WI38 (cell line): Measurements from ENCODE around the gene SPACA6.

Experiments used
- H3K4me3 ChIP-seq: 2 replicates; pipeline ENCODE4 v1.5.1; 2011; ENCODE audit warnings: low read depth, mild to moderate bottlenecking, control low read depth, low read length
- TF ChIP-seq, protein P1 (sequence below): IDR thresholded peaks from 2 replicates; pipeline ENCODE4 v1.5.1; 2012; ENCODE audit warnings: low read depth, mild to moderate bottlenecking, control low read depth, low read length

SPACA6 gene

DNA sequence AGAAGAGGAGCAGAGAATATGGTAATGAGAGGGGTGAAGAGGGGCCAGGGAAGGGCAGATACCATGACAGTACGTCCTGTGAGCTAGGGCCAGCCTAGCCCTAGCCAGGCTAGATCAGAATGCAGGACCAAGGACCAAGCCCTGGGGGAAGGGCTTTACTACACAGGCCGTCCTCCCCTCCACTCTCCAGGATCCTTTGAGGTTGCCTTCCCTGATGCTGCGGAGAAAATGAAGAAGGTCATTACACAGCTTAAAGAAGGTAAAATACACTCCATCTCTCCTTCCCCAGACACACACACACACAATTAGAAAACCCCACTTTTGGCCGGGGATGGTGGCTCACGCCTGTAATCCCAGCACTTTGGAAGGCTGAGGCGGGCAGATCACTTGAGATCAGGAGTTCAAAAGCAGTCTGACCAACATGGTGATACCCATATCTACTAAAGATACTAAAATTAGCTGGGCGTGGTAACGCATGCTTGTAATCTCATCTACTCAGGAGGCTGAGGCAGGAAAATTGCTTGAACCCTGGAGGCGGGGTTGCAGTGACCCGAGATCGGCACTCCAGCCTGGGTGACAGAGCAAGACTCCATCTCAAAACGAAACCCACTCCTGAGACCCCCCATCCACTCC lies 8.5 kb downstream of the SPACA6 start:
- H3K4me3 ChIP-seq, result no peak overlapping the region
- TF ChIP-seq, protein P1, sequence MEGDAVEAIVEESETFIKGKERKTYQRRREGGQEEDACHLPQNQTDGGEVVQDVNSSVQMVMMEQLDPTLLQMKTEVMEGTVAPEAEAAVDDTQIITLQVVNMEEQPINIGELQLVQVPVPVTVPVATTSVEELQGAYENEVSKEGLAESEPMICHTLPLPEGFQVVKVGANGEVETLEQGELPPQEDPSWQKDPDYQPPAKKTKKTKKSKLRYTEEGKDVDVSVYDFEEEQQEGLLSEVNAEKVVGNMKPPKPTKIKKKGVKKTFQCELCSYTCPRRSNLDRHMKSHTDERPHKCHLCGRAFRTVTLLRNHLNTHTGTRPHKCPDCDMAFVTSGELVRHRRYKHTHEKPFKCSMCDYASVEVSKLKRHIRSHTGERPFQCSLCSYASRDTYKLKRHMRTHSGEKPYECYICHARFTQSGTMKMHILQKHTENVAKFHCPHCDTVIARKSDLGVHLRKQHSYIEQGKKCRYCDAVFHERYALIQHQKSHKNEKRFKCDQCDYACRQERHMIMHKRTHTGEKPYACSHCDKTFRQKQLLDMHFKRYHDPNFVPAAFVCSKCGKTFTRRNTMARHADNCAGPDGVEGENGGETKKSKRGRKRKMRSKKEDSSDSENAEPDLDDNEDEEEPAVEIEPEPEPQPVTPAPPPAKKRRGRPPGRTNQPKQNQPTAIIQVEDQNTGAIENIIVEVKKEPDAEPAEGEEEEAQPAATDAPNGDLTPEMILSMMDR, result no peak

DNA sequence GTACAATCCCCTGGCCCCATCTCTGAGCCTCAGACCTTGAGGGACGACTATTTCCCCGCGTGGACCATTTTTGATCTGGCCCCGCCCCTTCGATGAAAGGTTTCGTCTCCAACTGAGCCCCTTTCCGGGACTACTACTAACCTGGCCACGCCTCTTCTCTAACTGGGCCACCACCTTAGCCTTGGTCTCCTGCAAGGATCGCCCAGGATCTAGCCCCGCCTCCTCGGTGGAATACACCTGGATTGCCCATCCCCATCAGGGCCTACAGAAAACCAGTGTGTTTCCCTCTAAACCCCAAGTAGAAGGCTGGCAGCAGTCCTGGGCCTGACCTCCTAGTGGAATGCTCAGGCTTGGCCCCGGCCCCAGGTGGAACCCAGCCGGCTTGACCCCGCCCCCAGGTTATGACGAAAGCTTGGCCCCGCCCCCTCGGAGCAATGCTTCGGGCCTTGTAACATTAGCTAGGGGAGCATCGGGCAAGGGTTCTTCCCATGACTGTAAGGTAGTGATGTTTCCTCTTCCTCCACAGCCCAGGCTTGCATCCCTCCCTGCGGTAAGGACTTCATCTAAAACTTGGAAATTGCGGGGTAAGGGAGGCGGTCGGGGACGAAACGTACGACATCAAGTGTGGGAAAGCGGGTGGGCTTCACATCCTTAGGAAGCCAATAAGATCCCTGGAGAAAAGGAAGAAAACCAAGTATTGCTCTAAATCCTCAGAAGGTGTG lies 9.1 kb downstream of the SPACA6 start:
- TF ChIP-seq, protein P1, result no peak
- no peak overlapping the region for H3K4me3 ChIP-seq

DNA sequence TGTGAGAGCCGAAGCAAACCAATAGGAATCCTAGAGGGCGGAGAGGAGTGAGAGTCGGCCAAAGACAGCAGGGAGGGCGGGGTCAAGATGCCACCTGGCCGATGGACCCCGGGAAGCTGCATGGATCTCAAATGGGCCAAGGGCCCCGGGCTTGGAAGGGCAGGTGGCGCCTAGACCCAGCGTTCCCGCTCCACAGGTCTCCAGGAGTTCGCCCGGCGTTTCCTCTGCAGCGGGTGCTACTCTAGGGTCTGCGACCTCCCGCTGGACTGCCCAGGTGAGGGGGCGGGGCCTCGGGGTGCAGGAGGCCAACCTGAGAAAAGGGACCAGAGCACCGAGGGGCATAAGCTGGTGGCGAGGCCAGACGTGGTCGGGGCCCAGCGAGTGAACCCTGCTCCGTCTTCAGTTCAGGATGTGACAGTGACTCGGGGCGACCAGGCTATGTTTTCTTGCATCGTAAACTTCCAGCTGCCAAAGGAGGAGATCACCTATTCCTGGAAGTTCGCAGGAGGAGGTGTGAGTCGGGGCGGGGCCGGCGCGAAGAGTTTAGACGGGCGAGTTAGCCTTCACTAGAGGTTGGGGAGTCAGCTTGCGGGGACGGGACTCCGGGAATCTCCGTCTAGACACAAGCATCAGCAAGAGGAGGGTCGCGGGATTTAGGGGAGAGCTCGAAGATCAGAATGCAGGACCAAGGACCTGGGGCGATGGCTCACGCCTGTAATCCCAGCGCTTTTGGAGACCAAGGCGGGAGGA lies 9.9 kb downstream of the SPACA6 start:
- TF ChIP-seq, protein P1, result no peak
- H3K4me3 ChIP-seq, result no peak overlapping the region

DNA sequence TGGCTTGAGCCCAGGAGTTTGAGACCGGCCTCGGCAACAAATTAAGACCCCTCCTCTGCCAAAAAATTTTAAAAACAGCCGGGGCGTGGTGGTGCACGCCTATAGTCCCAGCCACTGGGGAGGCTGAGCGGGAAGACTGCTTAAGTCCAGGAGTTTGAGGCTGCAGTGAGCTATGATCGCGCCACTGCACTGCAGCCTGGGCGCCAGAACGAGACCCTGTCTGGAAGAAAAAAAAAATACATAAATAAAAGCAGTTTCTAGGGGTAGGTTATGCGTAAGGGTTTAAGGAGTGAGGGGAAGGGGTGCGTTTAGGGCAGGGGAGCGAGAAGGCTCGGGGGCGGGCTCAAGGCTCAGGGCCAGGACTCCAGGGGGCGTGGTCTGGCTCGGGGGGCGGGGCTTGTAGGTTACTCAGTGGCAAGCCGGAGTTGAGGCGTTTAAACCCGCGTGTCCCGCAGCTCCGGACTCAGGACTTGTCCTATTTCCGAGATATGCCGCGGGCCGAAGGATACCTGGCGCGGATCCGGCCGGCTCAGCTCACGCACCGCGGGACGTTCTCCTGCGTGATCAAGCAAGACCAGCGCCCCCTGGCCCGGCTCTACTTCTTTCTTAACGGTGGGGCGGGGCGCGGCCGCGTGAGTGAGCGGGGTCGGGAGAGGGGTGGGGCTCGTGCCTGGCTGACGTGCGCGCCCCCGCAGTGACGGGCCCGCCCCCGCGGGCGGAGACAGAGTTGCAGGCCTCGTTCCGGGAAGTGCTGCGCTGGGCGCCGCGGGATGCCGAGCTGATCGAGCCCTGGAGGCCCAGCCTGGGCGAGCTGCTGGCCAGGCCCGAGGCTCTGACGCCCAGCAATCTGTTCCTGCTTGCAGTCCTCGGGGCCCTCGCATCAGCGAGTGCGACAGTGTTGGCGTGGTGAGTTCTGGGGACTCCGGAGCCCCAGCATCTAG lies 10.7 kb downstream of the SPACA6 start:
- H3K4me3 ChIP-seq, result peak overlapping the region; percentile 65
- TF ChIP-seq, protein P1, result peak; percentile 19; the same call in 1 of the 2 replicates

DNA sequence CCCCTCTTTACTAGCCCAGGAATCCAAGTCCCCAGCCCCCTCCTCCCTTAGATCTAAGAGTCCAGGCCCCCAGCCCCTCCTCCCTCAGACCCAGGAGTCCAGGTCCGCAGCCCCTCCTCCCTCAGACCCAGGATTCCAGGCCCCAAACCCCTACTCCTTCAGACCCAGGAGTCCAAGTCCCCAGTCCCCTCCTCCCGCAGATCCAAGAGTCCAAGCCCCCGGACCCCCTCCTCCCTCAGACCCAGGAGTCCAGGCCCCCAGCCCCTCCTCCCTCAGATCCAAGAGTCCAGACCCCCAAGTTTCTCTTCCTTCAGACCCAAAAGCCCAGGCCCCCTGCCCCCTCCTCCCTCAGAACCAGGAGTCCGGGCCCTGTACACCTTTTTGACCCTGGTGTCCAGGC lies 11.5 kb downstream of the SPACA6 start:
- H3K4me3 ChIP-seq, result peak overlapping the region; percentile 65
- TF ChIP-seq, protein P1, result no peak

DNA sequence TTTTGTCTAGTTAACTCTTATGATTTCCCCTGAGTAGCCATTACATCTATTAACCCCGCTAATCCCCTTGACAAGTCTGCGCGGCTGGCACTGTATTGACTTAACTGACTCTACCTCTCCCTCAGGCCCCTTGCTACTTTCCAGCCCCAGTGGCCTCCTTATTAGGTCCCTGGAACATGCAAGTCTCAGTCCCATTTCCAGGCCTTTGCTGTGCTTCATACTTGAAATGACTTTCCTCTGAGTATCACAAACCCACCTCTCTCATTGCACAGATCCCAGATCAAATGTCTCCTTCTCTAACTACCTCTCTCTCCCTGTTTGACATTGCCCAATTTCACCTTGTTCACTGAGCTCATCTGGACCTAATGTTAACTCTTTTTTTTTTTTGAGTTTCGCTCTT lies 13.2 kb downstream of the SPACA6 start:
- TF ChIP-seq, protein P1, result no peak
- H3K4me3 ChIP-seq, result no peak overlapping the region
